ENCODE measurements around the gene RHBG. TPM values are rescaled to one million over a fixed set of nuclear protein-coding genes. Genes with fewer than 3 reads are reported as not detected.
"Not testable (repeated sequence)": the region's sequence is repeated elsewhere in the genome, so short reads cannot be mapped to it uniquely, and the experiment has no call there.

Gene RHBG, protein sequence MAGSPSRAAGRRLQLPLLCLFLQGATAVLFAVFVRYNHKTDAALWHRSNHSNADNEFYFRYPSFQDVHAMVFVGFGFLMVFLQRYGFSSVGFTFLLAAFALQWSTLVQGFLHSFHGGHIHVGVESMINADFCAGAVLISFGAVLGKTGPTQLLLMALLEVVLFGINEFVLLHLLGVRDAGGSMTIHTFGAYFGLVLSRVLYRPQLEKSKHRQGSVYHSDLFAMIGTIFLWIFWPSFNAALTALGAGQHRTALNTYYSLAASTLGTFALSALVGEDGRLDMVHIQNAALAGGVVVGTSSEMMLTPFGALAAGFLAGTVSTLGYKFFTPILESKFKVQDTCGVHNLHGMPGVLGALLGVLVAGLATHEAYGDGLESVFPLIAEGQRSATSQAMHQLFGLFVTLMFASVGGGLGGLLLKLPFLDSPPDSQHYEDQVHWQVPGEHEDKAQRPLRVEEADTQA
- not detected for total RNA-seq
- long read RNA-seq: 0 reads

DNA sequence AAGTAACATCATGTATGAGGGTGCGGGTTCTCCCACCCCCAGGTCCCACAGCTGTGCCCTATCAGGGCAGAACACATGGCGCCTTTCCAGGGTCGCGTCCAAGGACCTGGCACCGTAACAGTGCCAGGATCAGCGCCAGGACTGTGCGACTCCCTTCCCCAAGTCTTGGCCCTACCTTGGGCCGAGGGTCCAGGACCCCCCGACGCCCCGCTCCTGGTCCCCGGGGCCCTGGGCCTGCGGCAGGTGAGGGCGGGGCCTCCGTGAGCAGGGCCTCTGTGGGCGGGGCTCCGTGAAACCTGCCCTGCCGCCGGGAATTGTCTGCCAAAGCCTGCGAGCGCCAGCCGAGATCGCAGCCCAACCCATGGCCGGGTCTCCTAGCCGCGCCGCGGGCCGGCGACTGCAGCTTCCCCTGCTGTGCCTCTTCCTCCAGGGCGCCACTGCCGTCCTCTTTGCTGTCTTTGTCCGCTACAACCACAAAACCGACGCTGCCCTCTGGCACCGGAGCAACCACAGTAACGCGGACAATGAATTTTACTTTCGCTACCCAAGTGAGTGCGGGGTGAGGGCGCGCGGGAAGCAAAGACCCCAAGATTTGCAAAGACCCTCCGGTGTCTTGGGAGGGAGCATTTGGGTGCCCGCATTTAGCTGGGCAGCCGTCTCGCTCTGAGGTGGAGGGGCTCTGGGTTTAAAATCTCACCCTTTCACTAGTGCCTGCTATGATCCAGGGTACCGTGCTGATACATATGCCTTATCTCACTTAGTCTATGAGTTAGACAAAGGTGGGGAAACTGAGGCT, at the start of gene RHBG:
TSS of gene RHBG (plus strand) at position 323 of the 796 bp plus-strand sequence. CDS start at position 362, 39 bp downstream.
- DNase-seq (ENCODE audit: low spot score): no peak

- no peak for DNase-seq (ENCODE audit: low spot score)
Measured at GRCh38 chr1:156319664-156320063, 49.3 kb upstream of the RHBG start.

GRCh38 chr1:156320560-156320959, 48.5 kb upstream of the RHBG start:
- DNase-seq (ENCODE audit: low spot score): no peak

DNA sequence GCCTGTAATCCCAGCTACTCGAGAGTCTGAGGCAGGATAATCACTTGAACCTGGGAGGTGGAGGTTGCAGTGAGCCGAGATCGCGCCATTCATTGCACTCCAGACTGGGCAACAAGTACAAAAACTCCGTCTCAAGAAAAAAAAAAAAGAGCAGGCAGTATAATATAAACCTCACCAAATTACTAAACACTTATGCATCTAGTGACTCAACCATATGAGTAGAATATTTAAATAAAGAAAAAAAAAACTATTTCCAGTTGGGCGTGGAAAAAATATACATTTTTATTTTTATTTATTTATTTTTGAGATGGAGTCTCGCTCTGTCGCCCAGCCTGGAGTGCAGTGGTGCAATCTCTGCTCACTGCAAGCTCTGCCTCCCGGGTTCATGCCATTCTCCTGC, 45.8 kb upstream of the RHBG start:
- not testable (repeated sequence) for DNase-seq (ENCODE audit: low spot score)

DNA sequence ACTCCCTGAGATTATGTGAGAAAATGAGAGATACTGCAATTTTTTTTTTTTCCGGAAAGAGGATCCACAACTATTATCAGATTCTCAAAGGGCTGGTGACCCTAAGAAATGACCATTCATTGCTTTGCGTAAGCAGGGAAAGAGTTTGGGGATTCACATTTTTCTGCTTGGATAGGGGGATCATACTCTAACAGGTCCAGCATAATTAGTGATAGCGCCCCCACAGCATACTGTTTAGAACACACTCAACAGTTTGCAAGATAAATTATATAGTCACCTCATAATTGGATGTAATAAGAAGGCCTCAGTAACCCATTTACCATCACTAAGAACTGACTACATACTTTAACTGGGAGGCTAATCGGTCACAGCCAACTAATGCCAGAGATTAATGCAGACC, 32.8 kb upstream of the RHBG start:
- DNase-seq (ENCODE audit: low spot score): no peak

GRCh38 chr1:156337052-156337887, 31.7 kb upstream of the RHBG start:
- DNase-seq (ENCODE audit: low spot score): no peak

GRCh38 chr1:156337888-156338179, 31.2 kb upstream of the RHBG start:
- DNase-seq (ENCODE audit: low spot score): no peak

GRCh38 chr1:156338180-156338976, 30.6 kb upstream of the RHBG start, which contains the start of the genes CCT3 and TSACC:
TSS of gene CCT3 (minus strand) at chr1:156338292. CDS start at chr1:156338184, 108 bp downstream.
TSS of gene TSACC (plus strand) at chr1:156338526. CDS start at chr1:156339758, 1,232 bp downstream.
- DNase-seq (ENCODE audit: low spot score): peak; percentile 99

DNA sequence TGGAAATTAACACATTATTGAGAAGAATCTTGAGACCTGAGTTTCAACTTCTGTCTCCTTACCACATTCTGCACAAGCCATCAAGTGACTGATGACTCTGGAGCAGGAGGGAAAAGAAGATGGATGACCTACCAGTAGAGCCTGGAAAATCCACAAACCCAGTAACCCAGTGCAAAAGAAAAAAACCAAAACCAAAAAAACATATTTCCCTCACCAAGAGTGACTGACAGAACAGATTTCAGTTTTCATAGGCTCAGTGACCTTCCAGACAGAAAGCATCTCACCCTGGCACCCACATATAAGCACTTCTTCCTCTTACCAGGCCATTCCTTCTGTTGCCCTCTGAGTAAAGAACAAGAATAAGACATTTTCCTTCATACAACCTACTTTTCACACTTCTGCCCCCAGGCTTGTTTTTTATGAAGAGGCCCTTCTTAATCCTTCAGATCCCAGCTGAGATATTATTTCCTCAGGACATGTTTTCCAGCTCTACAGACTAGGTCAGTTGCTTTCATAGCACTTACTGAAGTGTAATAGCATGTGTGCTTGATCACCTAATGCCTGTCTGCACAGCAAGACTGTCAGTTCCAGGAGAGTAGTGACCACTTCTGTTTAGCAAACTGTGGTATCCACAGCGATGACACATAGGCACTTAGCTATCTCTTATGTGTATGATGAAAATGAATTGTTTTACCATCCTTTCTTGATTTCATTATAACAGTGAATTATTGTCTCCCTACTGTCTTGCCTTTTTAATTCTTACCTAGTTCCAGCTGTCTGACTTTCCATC, 26.6 kb upstream of the RHBG start:
- no peak for DNase-seq (ENCODE audit: low spot score)

- no peak for DNase-seq (ENCODE audit: low spot score)
Measured at GRCh38 chr1:156344409-156344808, 24.6 kb upstream of the RHBG start.

DNA sequence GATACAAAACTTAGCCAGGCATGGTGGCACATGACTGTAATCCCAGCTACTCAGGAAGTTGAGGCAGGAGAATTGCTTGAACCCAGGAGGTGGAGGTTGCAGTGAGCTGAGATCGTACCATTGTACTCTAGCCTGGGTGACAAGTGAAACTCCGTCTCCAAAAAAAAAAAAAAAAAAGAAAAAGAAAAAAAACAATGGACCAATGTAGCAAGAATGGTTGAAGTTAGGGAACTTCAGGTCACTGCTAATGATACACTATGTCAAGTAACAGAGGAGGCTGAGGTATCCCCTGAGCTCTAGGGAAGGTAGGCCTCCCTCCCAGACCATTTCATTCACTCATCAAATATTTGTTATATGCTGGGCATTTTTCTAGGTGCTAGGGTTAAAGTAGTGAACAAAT, 23.0 kb upstream of the RHBG start:
- not testable (repeated sequence) for DNase-seq (ENCODE audit: low spot score)

- no peak for DNase-seq (ENCODE audit: low spot score)
Measured at GRCh38 chr1:156346636-156347035, 22.4 kb upstream of the RHBG start.

GRCh38 chr1:156347331-156347730, 21.7 kb upstream of the RHBG start:
- DNase-seq (ENCODE audit: low spot score): no peak

DNA sequence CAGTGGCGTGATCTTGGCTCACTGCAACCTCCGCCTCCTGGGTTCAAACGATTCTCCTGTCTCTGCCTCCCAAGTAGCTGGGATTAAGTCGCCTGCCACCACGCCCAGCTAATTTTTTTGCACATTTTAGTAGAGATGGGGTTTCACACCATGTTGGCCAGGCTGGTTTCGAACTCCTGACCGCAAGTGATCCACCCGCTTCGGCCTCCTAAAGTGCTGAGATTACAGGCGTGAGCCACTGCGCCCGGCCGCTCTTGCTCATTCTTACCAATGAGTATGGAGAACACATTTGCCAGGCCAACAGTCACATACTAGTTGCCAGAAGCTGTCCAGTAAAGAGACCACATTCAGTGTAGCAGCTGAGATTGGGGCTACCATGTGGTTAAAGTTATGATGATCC, 16.5 kb upstream of the RHBG start:
- DNase-seq (ENCODE audit: low spot score): peak; percentile 47

- no peak for DNase-seq (ENCODE audit: low spot score)
Measured at GRCh38 chr1:156356262-156356874, 12.6 kb upstream of the RHBG start.

GRCh38 chr1:156356875-156357534, 12.0 kb upstream of the RHBG start:
- no peak for DNase-seq (ENCODE audit: low spot score)

- no peak for DNase-seq (ENCODE audit: low spot score)
Measured at GRCh38 chr1:156357977-156358376, 11.0 kb upstream of the RHBG start.

DNA sequence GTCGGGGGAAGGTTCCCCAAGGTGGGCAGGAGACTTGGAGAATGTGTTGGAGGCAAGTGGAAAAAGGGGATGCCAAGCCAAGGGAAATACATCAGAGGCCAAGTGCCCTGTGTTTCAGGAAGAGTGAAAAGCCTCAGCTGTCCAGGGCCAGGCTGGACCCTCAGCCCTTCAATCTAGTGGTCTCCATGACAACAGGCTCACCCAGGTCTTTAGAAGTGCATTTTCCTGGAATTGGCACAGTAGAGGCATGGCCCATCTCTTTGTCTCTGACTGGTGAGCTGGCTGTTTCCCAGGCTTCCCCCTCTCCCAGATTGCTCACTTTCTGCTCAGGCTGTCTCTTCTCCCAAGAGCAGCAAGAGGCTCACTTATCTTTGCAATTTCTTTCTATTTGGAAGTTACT, 10.4 kb upstream of the RHBG start:
- DNase-seq (ENCODE audit: low spot score): no peak

- no peak for DNase-seq (ENCODE audit: low spot score)
Measured at GRCh38 chr1:156359249-156359648, 9.8 kb upstream of the RHBG start.

All from mesenteric fat pad (tissue), 1 donor.